Upper lobe of left lung (tissue), 6 donors: Measurements from ENCODE around the gene GDAP1L1. TPM values are rescaled to one million over a fixed set of nuclear protein-coding genes. Genes with fewer than 3 reads are reported as not detected.
"Not testable (repeated sequence)": the region's sequence is repeated elsewhere in the genome, so short reads cannot be mapped to it uniquely, and the experiment has no call there.

Experiments
- ATAC-seq, 2 donors: fragments of 200-7000 bp; cut with Tn5 transposase; one replicate each; pipeline ENCODE4 v1.9.1; 2022; ENCODE audit warnings: mild to moderate bottlenecking in 2 of 2, moderate library complexity in 2 of 2; ENCODE audit not compliant: low FRiP score in 2 of 2
- DNase-seq, 2 donors: peaks; one replicate each; pipeline ENCODE4 v3.0.0-alpha.2; 2019 to 2020
- H3K27ac ChIP-seq, 4 donors: fragments of 200-600 bp; sonication (generic); one replicate each; pipeline ENCODE4 v1.5.1; 2016 to 2019
- H3K27me3 ChIP-seq, 4 donors: fragments of 200-600 bp; sonication (generic); one replicate each; pipeline ENCODE4 v1.5.1; 2017 to 2019
- H3K36me3 ChIP-seq, 4 donors: fragments of 200-600 bp; sonication (generic); one replicate each; pipeline ENCODE4 v1.5.1; 2016 to 2019
- H3K4me1 ChIP-seq, 4 donors: fragments of 200-600 bp; sonication (generic); one replicate each; pipeline ENCODE4 v1.5.1; 2018 to 2019
- H3K4me3 ChIP-seq, 4 donors: fragments of 200-600 bp; sonication (generic); one replicate each; pipeline ENCODE4 v1.5.1; 2017 to 2019; ENCODE audit warnings: mild to moderate bottlenecking in 2 of 4, moderate library complexity in 1 of 4
- H3K9me3 ChIP-seq, 4 donors: fragments of 200-600 bp; sonication (generic); one replicate each; pipeline ENCODE4 v1.5.1; 2018 to 2019
- CTCF ChIP-seq, 6 experiments: fragments of 450-650 bp in 4 of 6; fragments of 200-600 bp in 2 of 6; sonication (generic) in 2 of 6; IDR thresholded peaks; one replicate each; pipeline ENCODE4 v1.5.1; 2016 to 2019; ENCODE audit warnings: antibody characterized with exemption in 6 of 6
- EP300 ChIP-seq, 4 donors: sonication (generic); formaldehyde crosslinking; IDR thresholded peaks; one replicate each; pipeline ENCODE4 v1.5.1; 2017; ENCODE audit warnings: antibody characterized with exemption in 4 of 4, control low read depth in 2 of 4
- POLR2A ChIP-seq, 4 donors: fragments of 450-650 bp; IDR thresholded peaks; one replicate each; pipeline ENCODE4 v1.5.1; 2016 to 2017; ENCODE audit warnings: antibody characterized with exemption in 4 of 4, mild to moderate bottlenecking in 2 of 4
- POLR2AphosphoS5 ChIP-seq, 2 donors: sonication (generic); formaldehyde crosslinking; IDR thresholded peaks; one replicate each; pipeline ENCODE4 v1.5.1; 2017; ENCODE audit warnings: antibody characterized with exemption in 2 of 2
- WGBS, 2 donors: methylation state at CpG; one replicate each; pipeline ENCODE4 v1.1.5; 2017 to 2018; 5-methylcytosine and 5-hydroxymethylcytosine counted together
- total RNA-seq, 6 donors: library from RNA; depleted of rRNA in 4 of 6; stranded (reverse); fragments of >200 nt in 4 of 6; gene quantifications; one replicate each; pipeline versions ENCODE4 v1.1.0 to v1.2.1, GENCODE V29; 2016 to 2021
- donor health status: DM: no; HTN: no; CAD: no; lungs with moderate emphysema.
- donor health status: DM: no; HTN: yes; CAD: no; lungs with severe emphysema.

Gene GDAP1L1
- total RNA-seq, 6 donors from 2014 or later, result not detected

- Histone ChIP-seq H3K4me3 (no peak overlapping the region), H3K36me3 (no peaks in the 10 kb centered on the region), H3K9me3 (no peaks in the 10 kb centered on the region), H3K27ac (no peak overlapping the region), H3K4me1 (no peaks in the 10 kb centered on the region), H3K27me3 (no peaks in the 10 kb centered on the region)
- 83 to 95% methylated on average over 5 of the region's 5 CpGs for WGBS, 2 donors
- DNase-seq (no peak), ATAC-seq (no peak)
- TF ChIP-seq CTCF (IDR thresholded peaks at IDR 0.05) (no peak), EP300 (IDR thresholded peaks at IDR 0.05) (no peak), POLR2AphosphoS5 (IDR thresholded peaks at IDR 0.05) (no peak), POLR2A (IDR thresholded peaks at IDR 0.05) (no peak)
These were observed 22.5 kb upstream of the GDAP1L1 start for GRCh38 chr20:44224637-44225036.

GRCh38 chr20:44228465-44229258, 18.4 kb upstream of the GDAP1L1 start:
- TF ChIP-seq EP300 (IDR thresholded peaks at IDR 0.05), result no peak
- no peak for TF ChIP-seq POLR2AphosphoS5 (IDR thresholded peaks at IDR 0.05)
- no peak for TF ChIP-seq POLR2A (IDR thresholded peaks at IDR 0.05)
- TF ChIP-seq CTCF (IDR thresholded peaks at IDR 0.05), result no peak
- Histone ChIP-seq H3K27me3 (no peaks in the 10 kb centered on the region), H3K9me3 (no peaks in the 10 kb centered on the region), H3K4me3 (no peak overlapping the region), H3K27ac (no peak overlapping the region), H3K36me3 (no peaks in the 10 kb centered on the region), H3K4me1 (no peaks in the 10 kb centered on the region)
- WGBS, 2 donors, result 69 to 81% methylated on average over 8 to 17 of the region's 17 CpGs
- peak in 1 of 2 donors; percentile 22 for DNase-seq
- peak in 1 of 2 donors; percentile 37 for ATAC-seq

- DNase-seq (no peak), ATAC-seq (no peak)
- no peak for TF ChIP-seq EP300 (IDR thresholded peaks at IDR 0.05)
- no peak for TF ChIP-seq CTCF (IDR thresholded peaks at IDR 0.05)
- no peak for TF ChIP-seq POLR2A (IDR thresholded peaks at IDR 0.05)
- no peak for TF ChIP-seq POLR2AphosphoS5 (IDR thresholded peaks at IDR 0.05)
- H3K27me3 ChIP-seq, result no peaks in the 10 kb centered on the region
- WGBS, 2 donors, result 71 to 89% methylated on average over 3 to 7 of the region's 7 CpGs
- no peaks in the 10 kb centered on the region for H3K4me1 ChIP-seq
- H3K4me3 ChIP-seq, result no peak overlapping the region
- no peaks in the 10 kb centered on the region for H3K36me3 ChIP-seq
- no peak overlapping the region for H3K27ac ChIP-seq
- H3K9me3 ChIP-seq, result no peaks in the 10 kb centered on the region
These were observed 15.9 kb upstream of the GDAP1L1 start for GRCh38 chr20:44231193-44231592.

- Histone ChIP-seq H3K36me3 (no peaks in the 10 kb centered on the region), H3K4me3 (no peak overlapping the region), H3K9me3 (no peaks in the 10 kb centered on the region), H3K4me1 (no peaks in the 10 kb centered on the region), H3K27ac (no peak overlapping the region), H3K27me3 (no peaks in the 10 kb centered on the region)
- 78 to 81% methylated on average over 10 of the region's 10 CpGs for WGBS, 2 donors
- DNase-seq, result no peak
- no peak for TF ChIP-seq EP300 (IDR thresholded peaks at IDR 0.05)
- no peak for TF ChIP-seq CTCF (IDR thresholded peaks at IDR 0.05)
- no peak for TF ChIP-seq POLR2AphosphoS5 (IDR thresholded peaks at IDR 0.05)
- no peak for TF ChIP-seq POLR2A (IDR thresholded peaks at IDR 0.05)
- ATAC-seq, result no peak
These were observed 15.2 kb upstream of the GDAP1L1 start for GRCh38 chr20:44231713-44232468.

- H3K36me3 ChIP-seq, H3K27me3 ChIP-seq, H3K27ac ChIP-seq, H3K9me3 ChIP-seq, H3K4me3 ChIP-seq, ATAC-seq, DNase-seq, H3K4me1 ChIP-seq: not testable (repeated sequence)
- 96 to 97% methylated on average over 4 of the region's 4 CpGs for whole genome bisulfite sequencing, 2 donors
These were observed 14.6 kb upstream of the GDAP1L1 start for GRCh38 chr20:44232469-44232856.
